ENCODE data around the gene TMEM30B. TPM values are rescaled to one million over a fixed set of nuclear protein-coding genes. Genes with fewer than 3 reads are reported as not detected.

The TMEM30B gene
- total RNA-seq, 1 donor from 2014 or later, result 9.3 TPM

GRCh38 chr14:61279082-61279481 lies 2.1 kb downstream of the TMEM30B start:
- Mint-ChIP-seq H3K36me3 (ENCODE audit: low read depth) (peaks cover 1% of the 10 kb centered on the region), H3K27ac (ENCODE audit: unreplicated experiment) (no peak overlapping the region), H3K27me3 (ENCODE audit: low read depth) (peaks cover 1% of the 10 kb centered on the region), H3K4me3 (ENCODE audit: unreplicated experiment) (peak overlapping the region; percentile 81), H3K9me3 (ENCODE audit: low read depth) (no peaks in the 10 kb centered on the region), H3K4me1 (ENCODE audit: low read depth) (peaks cover 37% of the 10 kb centered on the region)
- DNase-seq (ENCODE audit: low spot score), result no peak
- no peak for TF ChIP-seq CTCF (IDR thresholded peaks at IDR 0.05)

- Mint-ChIP-seq H3K4me3 (ENCODE audit: unreplicated experiment) (no peak overlapping the region), H3K9me3 (ENCODE audit: low read depth) (no peaks in the 10 kb centered on the region), H3K27ac (ENCODE audit: unreplicated experiment) (no peak overlapping the region), H3K36me3 (ENCODE audit: low read depth) (peaks cover 1% of the 10 kb centered on the region), H3K4me1 (ENCODE audit: low read depth) (peaks cover 36% of the 10 kb centered on the region), H3K27me3 (ENCODE audit: low read depth) (peaks cover 2% of the 10 kb centered on the region)
- no peak for DNase-seq (ENCODE audit: low spot score)
- TF ChIP-seq CTCF (IDR thresholded peaks at IDR 0.05), result no peak
Observed at GRCh38 chr14:61277784-61278183, 3.4 kb downstream of the TMEM30B start.

GRCh38 chr14:61277232-61277631 lies 3.9 kb downstream of the TMEM30B start:
- Mint-ChIP-seq H3K4me3 (ENCODE audit: unreplicated experiment) (no peak overlapping the region), H3K27ac (ENCODE audit: unreplicated experiment) (no peak overlapping the region), H3K4me1 (ENCODE audit: low read depth) (peaks cover 38% of the 10 kb centered on the region), H3K27me3 (ENCODE audit: low read depth) (peaks cover 2% of the 10 kb centered on the region), H3K36me3 (ENCODE audit: low read depth) (peaks cover 1% of the 10 kb centered on the region), H3K9me3 (ENCODE audit: low read depth) (no peaks in the 10 kb centered on the region)
- DNase-seq (ENCODE audit: low spot score), result no peak
- no peak for TF ChIP-seq CTCF (IDR thresholded peaks at IDR 0.05)

- Mint-ChIP-seq H3K4me3 (ENCODE audit: unreplicated experiment) (no peak overlapping the region), H3K9me3 (ENCODE audit: low read depth) (no peaks in the 10 kb centered on the region), H3K36me3 (ENCODE audit: low read depth) (no peaks in the 10 kb centered on the region), H3K27me3 (ENCODE audit: low read depth) (peaks cover 2% of the 10 kb centered on the region), H3K27ac (ENCODE audit: unreplicated experiment) (no peak overlapping the region), H3K4me1 (ENCODE audit: low read depth) (peaks cover 26% of the 10 kb centered on the region)
- no peak for TF ChIP-seq CTCF (IDR thresholded peaks at IDR 0.05)
- no peak for DNase-seq (ENCODE audit: low spot score)
Observed at GRCh38 chr14:61271552-61271951, 9.6 kb downstream of the TMEM30B start.

- Mint-ChIP-seq H3K27ac (ENCODE audit: unreplicated experiment) (no peak overlapping the region), H3K4me1 (ENCODE audit: low read depth) (peaks cover 27% of the 10 kb centered on the region), H3K27me3 (ENCODE audit: low read depth) (peaks cover 2% of the 10 kb centered on the region), H3K4me3 (ENCODE audit: unreplicated experiment) (no peak overlapping the region), H3K9me3 (ENCODE audit: low read depth) (no peaks in the 10 kb centered on the region), H3K36me3 (ENCODE audit: low read depth) (no peaks in the 10 kb centered on the region)
- DNase-seq (ENCODE audit: low spot score), result no peak
- TF ChIP-seq CTCF (IDR thresholded peaks at IDR 0.05), result no peak
Observed at GRCh38 chr14:61270714-61271113, 10.4 kb downstream of the TMEM30B start.

Data from chondrocyte (in vitro differentiated cells).